Dedifferentiated amniotic fluid mesenchymal stem cell (primary cell): ENCODE data around the gene GNAQ.
"Not testable (repeated sequence)": the region's sequence is repeated elsewhere in the genome, so short reads cannot be mapped to it uniquely, and the experiment has no call there.

ENCODE experiments used
- DNase-seq: peaks from one replicate; pipeline ENCODE4 v3.0.0-alpha.2; 2016; ENCODE audit errors: extremely low spot score

The GNAQ gene

DNA sequence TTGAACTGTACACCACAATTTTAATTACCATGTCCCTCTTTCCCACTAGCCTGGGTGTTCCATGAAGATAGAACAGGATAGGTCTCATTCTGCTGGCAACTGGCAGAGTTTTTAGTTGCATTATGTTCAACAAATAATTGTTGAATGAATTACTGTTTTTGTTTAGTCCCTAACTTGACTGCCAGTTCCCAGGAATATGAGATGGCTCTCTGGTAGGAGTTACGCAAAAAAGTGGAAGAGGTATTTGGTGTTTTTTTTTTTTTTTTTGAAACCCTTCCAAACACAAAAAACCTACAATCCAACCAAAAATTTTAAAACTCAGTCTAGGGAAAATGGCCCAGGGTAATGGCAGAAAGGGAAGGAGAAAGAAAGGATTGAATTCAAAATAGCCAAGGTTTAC is 153.6 kb downstream of the GNAQ start:
- no peak for DNase-seq

DNA sequence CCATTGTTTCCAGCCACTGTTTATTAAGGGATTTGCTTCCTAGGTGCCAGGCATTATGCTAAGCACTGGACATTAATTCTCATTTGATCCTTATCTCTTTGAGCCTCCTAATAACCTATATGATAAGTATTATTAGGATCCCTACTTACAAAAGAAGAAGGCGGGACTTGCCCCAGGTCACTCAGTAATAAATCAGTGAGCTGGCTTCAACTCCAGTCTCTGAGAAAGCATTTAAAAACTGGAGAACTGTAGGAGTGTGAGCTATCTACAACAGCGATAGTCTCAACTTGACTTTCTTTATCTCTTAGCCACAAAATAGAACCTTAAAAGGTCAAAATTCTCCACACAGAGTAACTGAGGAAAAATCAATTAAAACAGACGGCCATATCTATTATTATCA is 155.0 kb downstream of the GNAQ start:
- no peak for DNase-seq

DNA sequence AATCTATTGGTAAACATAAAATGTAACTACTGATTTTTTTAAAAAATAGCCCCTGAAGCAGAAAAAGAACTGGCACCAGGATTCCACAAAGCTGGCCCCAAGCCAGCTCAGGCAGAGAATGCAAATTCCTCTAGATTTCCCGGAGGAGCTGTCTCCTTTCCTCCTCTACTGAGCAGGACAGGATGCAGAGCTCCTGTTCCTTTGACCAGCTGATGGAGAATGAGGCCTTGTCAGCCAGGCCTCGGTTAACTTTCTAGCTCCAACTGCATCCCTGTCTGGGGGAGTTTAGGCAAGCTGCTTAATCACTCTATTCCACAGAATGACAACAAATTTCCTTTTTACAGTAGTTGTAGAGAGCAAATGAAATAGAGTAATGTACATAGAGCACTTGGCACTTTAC is 155.5 kb downstream of the GNAQ start:
- DNase-seq = no peak

DNA sequence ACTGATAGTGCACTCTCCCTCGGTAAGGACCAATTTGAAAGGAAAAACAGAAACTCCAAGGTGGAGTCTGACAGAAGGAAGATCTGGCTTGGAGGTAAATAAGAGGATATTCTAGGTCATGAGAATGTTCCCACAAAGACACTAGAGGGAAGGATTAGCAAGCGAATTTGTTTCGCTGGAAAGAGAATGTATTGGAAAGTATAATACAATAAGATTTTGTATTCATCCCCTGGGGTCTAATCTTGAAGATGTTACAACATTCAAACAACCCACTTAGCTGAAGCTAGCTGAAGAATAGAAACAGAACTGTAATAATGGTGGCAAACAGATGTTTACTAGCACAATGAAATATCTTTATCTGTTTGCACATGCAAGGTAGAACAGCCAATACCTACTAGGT is 158.7 kb downstream of the GNAQ start:
- no peak for DNase-seq

DNA sequence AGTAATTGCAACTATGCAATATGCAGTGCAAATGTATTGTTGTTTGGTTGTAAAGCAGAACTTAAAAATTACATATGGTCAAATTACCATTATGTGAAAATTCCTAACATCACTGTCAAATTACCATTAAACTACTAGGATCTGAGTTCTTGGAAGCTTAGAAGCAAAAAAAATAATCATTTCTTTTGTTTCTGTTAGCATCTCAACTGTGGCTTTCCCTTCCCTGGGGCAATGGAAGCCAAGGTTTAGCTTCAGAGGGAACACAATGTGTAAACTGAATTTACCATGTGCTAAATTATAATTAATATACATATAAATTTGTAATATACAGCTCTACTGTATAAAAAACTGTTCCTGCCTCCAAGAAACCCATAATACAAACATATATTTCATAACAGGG is 159.4 kb downstream of the GNAQ start:
- DNase-seq = no peak

DNA sequence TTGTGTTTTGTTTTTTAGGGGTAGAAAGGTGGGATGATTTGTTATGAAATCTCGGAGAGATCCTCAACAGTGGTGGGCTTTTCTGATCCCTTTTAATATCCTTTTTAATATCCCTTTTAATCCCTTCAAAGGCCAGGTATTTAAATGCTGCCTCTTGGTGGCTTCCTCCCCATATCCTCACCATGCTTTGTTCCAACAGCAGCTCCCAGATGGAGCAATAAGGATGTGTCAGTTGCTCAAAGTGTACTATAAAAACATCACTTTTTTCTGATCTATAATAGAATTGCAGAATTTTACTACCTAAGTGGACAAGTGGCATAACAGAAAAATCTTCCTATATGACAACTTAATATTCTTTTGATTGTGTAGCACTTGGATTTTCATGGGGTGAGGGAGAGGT is 160.1 kb downstream of the GNAQ start:
- no peak for DNase-seq

DNA sequence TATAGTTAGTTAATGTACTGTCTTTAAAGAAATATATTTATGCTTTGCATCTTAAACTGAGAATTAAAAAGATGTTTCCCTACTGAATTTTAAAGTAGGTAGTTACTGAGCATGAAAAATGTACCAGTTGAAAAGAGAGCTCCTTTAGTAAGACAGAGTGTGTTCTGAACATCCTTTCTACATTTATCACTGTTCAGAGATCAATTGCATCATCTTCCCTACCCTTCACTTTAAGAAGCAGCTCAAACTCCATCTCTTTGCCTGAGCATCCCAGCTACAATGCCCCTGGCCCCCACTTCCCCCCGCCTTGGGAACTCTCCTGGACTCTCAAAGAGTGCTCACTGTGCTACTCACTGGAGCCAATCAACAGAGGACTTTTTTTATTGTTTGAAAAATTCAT is 164.7 kb downstream of the GNAQ start:
- no peak for DNase-seq

DNA sequence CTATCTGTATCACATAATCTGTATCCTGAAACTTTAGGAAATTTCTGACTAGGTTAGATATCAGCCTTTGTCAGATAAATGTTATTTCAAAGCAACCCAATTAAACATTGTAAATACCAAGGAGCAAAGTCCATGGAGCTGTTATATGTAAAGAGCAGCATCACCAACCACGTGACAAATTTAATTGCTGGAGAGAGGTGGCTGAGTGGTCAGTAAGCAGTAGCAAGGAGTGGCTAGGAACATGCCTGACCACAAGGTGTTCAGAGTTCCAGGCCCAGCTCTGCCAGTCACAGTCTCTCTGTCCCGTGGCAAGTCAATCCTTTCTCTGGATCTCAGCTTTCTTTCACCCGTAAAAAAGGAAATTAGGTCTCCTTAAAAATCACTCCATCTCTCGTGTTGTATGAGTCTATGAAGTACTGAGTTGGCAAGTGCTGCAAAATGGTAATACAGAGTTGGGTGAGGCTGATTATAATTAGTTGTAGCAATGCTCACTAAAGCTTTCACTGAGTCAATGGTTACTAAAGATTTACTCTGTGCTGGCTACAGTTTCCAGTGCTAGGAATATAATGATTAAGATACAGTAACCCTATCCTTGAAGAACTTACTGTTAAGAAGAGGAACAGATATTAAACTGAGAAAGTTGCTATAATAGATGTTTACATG is 166.1 kb downstream of the GNAQ start:
- no peak for DNase-seq

DNA sequence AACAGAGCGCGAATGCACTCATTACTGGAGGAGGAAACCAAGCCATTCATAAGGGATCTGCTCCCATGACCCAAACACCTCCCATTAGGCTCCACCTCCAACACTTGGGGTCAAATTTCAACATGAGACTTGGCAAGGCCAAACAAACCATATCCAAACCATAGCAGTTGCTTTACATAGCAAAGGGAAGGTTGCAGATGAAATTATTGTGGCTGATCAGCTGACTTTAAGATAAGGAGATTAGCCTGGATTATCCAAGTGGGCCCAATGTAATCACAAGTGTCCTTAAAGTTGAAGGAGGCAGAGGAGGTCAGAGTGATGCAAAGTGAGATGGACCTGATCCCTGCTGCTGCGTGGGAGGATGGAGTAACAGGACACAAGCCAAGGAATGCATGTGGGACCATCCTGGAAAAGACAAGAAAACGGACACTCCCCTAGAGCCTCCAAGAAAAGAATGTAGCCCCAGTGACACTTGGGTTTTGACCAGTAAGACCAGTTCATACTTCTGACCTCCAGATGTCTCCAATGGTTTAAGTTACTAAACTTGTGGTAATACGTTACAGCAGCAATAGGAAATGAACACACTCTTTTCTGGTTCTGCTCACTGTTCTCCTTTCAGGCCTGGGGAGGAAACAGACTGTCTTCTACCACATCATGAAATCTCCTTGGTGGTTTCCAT is 167.3 kb downstream of the GNAQ start:
- DNase-seq = no peak

DNA sequence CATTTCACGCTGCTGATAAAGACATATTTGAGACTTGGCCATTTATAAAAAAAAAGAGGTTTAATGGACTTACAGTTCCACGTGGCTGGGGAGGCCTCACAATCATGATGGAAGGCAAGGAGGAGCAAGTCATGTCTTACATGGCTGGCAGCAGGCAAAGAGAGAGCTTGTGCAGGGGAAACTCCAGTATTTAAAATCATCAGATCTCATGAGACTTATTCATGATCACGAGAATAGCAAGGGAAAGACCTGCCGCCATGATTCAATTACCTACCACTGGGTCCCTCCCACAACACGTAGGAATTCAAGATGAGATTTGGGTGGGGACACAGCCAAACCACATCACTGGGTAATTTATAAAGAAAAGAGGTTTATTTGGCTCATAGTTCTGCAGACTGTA is 168.0 kb downstream of the GNAQ start:
- DNase-seq = not testable (repeated sequence)

DNA sequence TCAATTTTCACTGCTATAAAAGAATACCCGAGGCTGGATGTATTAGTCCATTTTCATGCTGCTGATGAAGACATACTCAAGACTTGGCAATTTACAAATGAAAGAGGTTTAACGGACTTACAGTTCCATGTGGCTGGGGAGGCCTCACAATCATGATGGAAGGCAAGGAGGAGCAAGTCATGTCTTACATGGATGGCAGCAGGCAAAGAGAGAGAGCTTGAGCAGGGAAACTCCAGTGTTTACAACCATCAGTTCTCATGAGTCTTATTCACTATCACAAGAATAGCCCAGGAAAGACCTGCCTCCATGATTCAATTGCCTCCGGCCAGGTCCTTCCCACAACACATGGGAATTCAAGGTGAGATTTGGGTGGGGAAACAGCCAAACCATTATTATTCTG is 170.7 kb downstream of the GNAQ start:
- DNase-seq = not testable (repeated sequence)

DNA sequence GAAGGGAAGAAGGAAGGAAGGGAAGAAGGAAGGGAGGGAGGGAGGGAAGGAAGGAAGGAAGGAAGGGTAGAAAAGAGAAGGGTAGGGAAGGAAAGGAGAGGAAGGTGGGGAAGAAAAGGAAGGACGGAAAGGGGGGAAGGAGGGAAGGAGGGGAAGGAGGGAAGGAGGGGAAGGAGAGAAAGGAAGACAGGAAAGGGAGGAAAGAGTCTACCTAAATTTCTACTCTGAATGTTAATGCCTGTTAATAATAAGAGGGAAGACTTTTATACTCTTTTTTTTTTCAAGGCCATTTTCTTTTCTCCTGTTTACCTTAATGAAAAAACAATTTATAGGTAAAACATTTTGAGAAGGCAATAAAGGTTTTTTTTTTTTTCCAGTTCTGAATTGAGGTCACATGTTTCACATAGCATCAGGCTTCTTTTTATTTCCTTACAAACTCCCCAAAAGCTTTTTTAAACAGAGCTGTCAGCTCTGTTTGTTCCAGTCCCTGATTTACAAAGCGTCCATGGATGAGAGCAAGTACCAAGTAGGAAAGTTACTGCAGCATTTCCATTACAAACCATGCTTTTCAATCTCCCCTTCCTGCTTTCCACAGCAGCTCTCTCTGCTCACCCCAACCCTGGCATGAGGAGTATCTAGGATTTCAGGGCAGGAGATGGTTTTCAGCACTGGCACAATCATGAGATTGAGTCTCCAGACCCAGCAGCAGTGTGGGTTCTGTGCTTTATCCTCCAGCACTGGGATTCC is 173.9 kb downstream of the GNAQ start:
- DNase-seq = no peak

DNA sequence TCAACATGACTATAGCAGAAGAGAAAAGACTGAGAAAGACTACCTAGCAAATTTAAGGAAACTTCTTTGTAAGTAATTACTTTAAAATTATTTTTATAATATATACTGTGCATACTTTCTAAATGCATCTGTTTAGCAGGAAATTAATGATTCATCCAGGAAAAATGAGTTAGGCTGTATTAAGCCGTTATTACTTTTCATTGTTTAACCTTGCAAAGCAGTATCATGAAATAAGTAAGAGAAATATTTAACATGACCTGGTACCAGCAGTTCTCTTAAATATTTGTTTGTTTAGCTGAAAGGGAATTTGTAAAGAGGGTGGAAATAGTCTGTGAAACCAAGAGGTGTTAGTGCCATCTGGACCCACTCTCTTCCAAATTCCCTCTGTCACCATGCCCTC is 175.0 kb downstream of the GNAQ start:
- no peak for DNase-seq

DNA sequence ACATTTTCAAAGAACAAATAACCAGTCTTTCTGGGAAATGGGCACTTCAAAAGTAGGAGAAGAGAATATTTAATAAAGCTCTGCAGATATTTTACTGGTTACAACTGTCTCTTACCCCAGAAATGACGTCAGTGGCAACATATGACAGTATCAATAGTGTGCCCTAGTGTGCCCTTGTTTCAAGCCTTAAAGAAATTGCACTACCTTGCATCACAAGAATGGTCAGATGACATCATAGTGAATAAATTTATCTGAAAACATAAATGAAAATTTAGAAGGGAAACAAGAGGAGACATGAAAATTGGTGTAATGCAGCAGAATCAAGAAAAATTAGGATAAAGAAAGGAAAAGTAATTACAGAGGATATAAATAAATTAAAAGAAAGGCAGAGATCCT is 176.7 kb downstream of the GNAQ start:
- no peak for DNase-seq

DNA sequence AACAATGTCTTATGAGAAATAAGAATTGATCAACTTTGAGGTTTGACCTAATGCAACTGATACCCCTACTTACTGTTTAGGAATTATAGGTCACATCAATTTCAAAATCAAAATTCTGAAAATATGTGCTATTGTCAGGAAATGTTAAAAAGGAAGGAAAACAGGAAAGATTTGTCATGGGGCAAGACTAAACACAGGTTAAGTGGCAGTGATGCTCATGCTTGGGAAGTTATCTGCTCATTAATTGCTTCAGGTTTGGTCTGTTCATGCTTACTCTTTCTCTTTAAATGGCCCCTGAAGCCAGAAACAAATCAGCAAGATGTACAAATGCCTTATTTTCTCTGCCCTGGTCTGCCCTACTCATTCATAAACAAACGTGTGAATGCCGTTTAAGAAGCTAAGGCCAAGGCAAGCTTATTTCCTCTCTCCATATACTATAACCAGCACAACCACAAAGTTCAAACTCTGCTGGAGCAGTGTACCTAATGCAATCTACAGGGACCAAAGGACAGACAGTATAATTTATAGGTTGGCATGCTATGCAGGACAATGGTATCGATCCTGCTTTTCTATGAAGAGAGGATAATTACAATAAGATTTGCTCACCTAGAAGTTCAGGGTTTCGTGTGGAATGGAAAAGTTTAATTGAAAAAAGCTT is 177.2 kb downstream of the GNAQ start:
- DNase-seq = no peak

DNA sequence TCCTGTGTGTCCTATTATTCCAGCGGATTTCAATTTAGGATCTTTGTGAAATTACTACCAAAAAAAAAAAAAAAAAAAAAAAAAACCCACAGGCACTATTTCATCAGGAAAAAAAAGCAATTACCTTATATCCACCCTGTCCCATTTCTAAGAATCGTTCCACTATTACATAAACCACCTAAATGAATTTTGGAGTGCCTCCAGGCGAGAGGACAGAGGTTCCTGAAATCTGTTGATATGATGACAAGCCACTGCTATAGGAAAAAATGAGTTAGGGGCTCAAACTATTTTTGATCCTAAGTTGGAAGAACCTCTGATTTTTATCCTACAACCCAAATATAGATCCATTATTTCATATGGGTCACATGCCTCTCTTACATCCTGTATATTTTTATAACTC is 177.9 kb downstream of the GNAQ start:
- DNase-seq = no peak

DNA sequence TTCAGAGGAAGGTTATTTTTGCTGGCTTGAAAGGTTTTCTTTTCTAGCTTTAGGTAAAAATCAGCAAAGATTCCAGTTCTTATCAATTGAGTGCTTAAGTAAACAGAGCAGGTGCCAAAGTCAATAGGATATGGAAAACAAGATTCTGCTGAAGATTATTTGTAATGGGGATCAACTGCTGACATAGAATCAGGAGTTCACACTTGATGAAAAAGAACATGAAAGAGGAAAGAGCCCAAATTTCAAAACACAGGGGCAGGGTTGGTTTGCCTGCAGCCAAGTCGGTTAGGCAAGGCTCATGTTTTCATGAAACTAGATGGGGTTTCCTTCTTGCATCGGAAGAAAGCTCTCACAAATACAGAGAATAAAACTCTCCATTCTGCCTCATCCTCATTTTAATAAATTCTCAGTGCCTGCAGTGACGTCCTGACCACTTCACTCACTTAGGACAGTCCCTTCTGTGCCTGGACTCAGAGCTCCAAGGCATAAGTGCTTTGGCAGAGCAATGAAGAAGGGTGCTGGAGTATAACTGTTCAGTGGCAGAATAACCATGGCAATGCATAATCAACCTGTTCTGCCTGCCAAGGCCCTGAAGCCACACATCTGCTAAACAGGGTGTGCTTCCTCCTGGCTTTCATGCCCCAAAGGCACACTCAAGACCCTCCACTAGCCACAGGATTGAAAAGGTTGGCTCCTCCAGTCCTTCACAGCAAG is 179.6 kb downstream of the GNAQ start:
- DNase-seq = no peak

DNA sequence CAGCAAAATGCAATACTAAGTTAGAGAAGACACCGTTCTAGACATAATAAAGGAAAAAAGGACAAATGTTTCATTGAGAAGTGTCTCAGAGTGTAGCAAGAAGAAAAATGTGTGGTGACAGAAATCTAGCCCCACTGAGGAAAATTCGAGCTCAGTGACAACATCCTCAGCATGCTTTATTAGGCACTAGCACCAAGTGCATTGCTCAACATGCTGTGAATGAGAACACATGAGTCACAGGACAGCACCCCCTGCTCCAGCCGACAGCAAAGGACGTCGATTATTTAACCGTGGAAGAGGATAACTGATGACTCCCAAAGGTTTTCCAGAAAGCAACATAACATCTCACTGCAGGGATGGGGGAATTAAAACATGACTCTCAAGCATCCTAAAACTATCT is 182.7 kb downstream of the GNAQ start:
- no peak for DNase-seq

DNA sequence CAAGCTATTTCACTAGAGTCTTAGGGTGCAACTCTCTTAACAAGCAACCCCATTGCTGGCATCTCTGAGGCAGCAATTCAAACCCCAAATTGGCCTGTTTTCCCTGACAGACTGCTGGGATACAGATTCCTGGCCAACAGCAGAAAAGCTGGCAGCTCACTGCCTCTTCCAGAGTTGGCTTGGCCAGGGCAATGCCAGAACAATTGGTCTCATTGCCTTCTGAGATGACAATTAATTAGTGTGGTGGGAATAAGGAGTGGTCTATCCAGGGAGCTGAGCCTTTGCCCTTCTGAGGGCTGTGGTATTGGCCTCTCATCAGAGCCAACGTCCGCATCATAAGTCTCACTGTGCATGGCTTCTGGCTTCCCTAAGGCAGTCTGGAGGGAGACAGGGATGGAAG is 183.2 kb downstream of the GNAQ start:
- DNase-seq = no peak

DNA sequence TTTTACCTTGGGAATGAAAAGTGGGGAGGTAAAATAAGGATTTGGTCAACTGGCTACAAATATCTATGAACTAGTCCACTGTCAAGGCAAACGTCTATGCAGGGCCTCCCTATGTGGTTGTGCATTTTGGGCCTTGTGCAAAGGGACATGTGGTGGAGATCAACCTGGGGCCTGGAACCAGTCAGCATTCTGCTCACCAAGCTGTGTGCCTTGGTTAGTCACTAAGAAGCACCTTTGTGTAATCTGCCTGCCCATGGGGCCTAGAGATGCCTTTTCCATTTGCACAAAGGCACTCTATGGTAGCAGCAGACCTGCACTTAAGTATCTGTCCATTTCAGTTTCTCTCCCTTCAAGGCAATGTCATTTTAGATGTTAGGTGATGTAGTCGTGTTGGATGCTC is 184.0 kb downstream of the GNAQ start:
- DNase-seq = no peak

DNA sequence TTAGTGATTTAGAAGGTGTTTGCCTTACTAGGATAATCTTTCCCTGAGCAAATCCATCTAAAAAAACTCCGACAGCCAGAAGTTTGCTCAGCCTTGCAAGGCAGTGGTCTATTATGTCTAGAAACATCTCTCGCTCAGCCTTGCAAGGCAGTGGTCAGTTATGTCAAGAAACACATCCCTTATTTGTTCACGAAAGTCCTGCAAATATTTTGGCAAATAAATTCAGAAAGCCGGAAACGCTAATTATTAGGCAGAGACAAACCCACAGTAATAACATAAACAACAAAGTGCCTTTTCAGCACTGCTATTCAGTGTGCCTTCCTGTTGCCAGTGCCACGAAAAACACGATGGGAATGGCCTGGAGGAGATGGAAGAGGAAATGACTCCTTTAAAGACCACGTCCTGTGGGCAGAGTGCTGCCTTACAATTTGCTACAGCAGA is 184.5 kb downstream of the GNAQ start:
- no peak for DNase-seq

DNA sequence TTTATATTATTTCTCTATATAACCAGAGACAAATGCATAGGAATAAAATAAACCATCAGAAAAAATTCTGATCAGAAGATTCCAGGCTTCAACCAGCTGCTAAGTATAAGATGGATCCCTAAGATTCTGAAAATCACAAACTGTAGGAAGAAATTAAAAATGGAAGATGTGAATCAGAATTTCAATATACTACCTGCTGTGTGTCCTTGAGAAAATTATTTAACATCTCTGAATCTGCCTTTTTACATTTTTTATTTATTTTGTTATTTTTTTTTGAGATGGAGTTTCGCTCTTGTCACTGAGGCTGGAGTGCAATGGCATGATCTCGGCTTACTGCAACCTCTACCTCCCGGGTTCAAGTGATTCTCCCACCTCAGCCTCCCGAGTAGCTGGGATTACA is 187.2 kb downstream of the GNAQ start:
- DNase-seq = no peak
